ENCODE data around the gene GALNT1.

GALNT1 gene

GRCh38 chr18:35673682-35674081 lies 92.1 kb downstream of the GALNT1 start:
- no peaks in the 10 kb centered on the region for H3K9me2 ChIP-seq (replicated peaks; ENCODE audit: control insufficient read depth, low read length)
- H3F3A ChIP-seq (ENCODE audit: control insufficient read depth, insufficient read depth) = no peaks in the 10 kb centered on the region
- no peak overlapping the region for H3K27ac ChIP-seq (ENCODE audit: low read depth, low read length)
- H3K79me2 ChIP-seq (ENCODE audit: control insufficient read depth, low read length) = no peaks in the 10 kb centered on the region
- H3K9me3 ChIP-seq (ENCODE audit: control insufficient read depth, insufficient read depth, low read length) = no peaks in the 10 kb centered on the region
- H3K27me3 ChIP-seq (ENCODE audit: control insufficient read depth, low read length) = no peaks in the 10 kb centered on the region
- H3K4me2 ChIP-seq (ENCODE audit: low read length) = no peak overlapping the region
- H3K4me3 ChIP-seq (ENCODE audit: low read length) = no peak overlapping the region
- no peaks in the 10 kb centered on the region for H3K4me1 ChIP-seq (ENCODE audit: control insufficient read depth, low read length)
- H3K36me3 ChIP-seq (ENCODE audit: control insufficient read depth, low read length) = no peaks in the 10 kb centered on the region
- TF ChIP-seq CTCF (IDR thresholded peaks at IDR 0.05; ENCODE audit: low read depth, low read length, poor library complexity, severe bottlenecking) (no peak), EZH2phosphoT487 (IDR thresholded peaks at IDR 0.05; ENCODE audit: borderline replicate concordance, low read length) (no peak)
- no peaks in the 10 kb centered on the region for H4K20me1 ChIP-seq (ENCODE audit: control insufficient read depth, insufficient read depth, low read depth, low read length)

- no peak overlapping the region for H3K27ac ChIP-seq (ENCODE audit: low read depth, low read length)
- no peak for TF ChIP-seq CTCF (IDR thresholded peaks at IDR 0.05; ENCODE audit: low read depth, low read length, poor library complexity, severe bottlenecking)
- no peak for TF ChIP-seq EZH2phosphoT487 (IDR thresholded peaks at IDR 0.05; ENCODE audit: borderline replicate concordance, low read length)
- no peaks in the 10 kb centered on the region for H3F3A ChIP-seq (ENCODE audit: control insufficient read depth, insufficient read depth)
- H3K9me3 ChIP-seq (ENCODE audit: control insufficient read depth, insufficient read depth, low read length) = no peaks in the 10 kb centered on the region
- no peak overlapping the region for H3K4me2 ChIP-seq (ENCODE audit: low read length)
- H3K9me2 ChIP-seq (replicated peaks; ENCODE audit: control insufficient read depth, low read length) = no peaks in the 10 kb centered on the region
- no peaks in the 10 kb centered on the region for H3K27me3 ChIP-seq (ENCODE audit: control insufficient read depth, low read length)
- H3K79me2 ChIP-seq (ENCODE audit: control insufficient read depth, low read length) = no peaks in the 10 kb centered on the region
- H4K20me1 ChIP-seq (ENCODE audit: control insufficient read depth, insufficient read depth, low read depth, low read length) = no peaks in the 10 kb centered on the region
- no peaks in the 10 kb centered on the region for H3K4me1 ChIP-seq (ENCODE audit: control insufficient read depth, low read length)
- H3K36me3 ChIP-seq (ENCODE audit: control insufficient read depth, low read length) = peaks cover 5% of the 10 kb centered on the region
- no peak overlapping the region for H3K4me3 ChIP-seq (ENCODE audit: low read length)
These were observed 98.6 kb downstream of the GALNT1 start for GRCh38 chr18:35680139-35680551.

- Histone ChIP-seq H3K9me3 (ENCODE audit: control insufficient read depth, insufficient read depth, low read length) (no peaks in the 10 kb centered on the region), H3K27ac (ENCODE audit: low read depth, low read length) (no peak overlapping the region)
These were observed 100.8 kb downstream of the GALNT1 start for GRCh38 chr18:35682281-35682867.

More at GRCh38 chr18:35682281-35682867, 100.8 kb downstream of the GALNT1 start:
- H3F3A ChIP-seq (ENCODE audit: control insufficient read depth, insufficient read depth) = no peaks in the 10 kb centered on the region
- no peak overlapping the region for H3K4me3 ChIP-seq (ENCODE audit: low read length)
- peaks cover 8% of the 10 kb centered on the region for H3K36me3 ChIP-seq (ENCODE audit: control insufficient read depth, low read length)
- H3K9me2 ChIP-seq (replicated peaks; ENCODE audit: control insufficient read depth, low read length) = no peaks in the 10 kb centered on the region
- H3K79me2 ChIP-seq (ENCODE audit: control insufficient read depth, low read length) = no peaks in the 10 kb centered on the region
- no peaks in the 10 kb centered on the region for H4K20me1 ChIP-seq (ENCODE audit: control insufficient read depth, insufficient read depth, low read depth, low read length)
- no peak overlapping the region for H3K4me2 ChIP-seq (ENCODE audit: low read length)
- H3K4me1 ChIP-seq (ENCODE audit: control insufficient read depth, low read length) = no peaks in the 10 kb centered on the region
- no peaks in the 10 kb centered on the region for H3K27me3 ChIP-seq (ENCODE audit: control insufficient read depth, low read length)
- TF ChIP-seq CTCF (IDR thresholded peaks at IDR 0.05; ENCODE audit: low read depth, low read length, poor library complexity, severe bottlenecking) (no peak), EZH2phosphoT487 (IDR thresholded peaks at IDR 0.05; ENCODE audit: borderline replicate concordance, low read length) (no peak)
